Breast epithelium (tissue), 3 donors: ENCODE measurements around the gene PRDM10.

Source experiments
- CTCF ChIP-seq, 3 donors: fragments of 450-650 bp; IDR thresholded peaks; one replicate each; pipeline ENCODE4 v1.5.1; 2016 to 2017; ENCODE audit warnings: antibody characterized with exemption in 3 of 3, mild to moderate bottlenecking in 3 of 3, moderate library complexity in 3 of 3
- POLR2AphosphoS5 ChIP-seq, 3 donors: sonication (generic); formaldehyde crosslinking; IDR thresholded peaks; one replicate each; pipeline ENCODE4 v1.6.1; 2017; ENCODE audit warnings: antibody characterized with exemption in 3 of 3

DNA sequence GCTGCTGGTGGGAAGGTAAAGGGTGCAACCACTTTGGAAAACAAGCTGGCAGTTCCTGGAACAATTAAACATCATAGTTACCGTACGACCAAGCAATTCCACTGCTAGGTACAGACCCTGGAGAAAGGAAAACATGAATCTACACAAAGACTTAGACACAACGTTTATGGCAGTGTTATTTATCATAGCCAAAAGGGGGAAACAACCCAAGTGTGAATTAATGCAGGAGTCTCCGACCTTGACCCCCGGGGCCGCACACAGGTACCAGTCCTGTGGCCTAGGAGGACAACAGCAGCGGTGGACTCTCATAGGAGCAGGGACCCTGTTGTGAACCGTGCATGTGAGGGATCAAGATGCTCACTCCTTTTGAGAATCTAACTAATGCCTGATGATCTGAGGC, 22.5 kb downstream of the PRDM10 start:
- TF ChIP-seq CTCF (IDR thresholded peaks at IDR 0.05) = no peak
- TF ChIP-seq POLR2AphosphoS5 (IDR thresholded peaks at IDR 0.05) = no peak
